Esophagus (tissue), 2 donors: Measurements from ENCODE around the gene DOK6. TPM values are rescaled to one million over a fixed set of nuclear protein-coding genes. Genes with fewer than 3 reads are reported as not detected.

ENCODE experiments used
- H3K27ac ChIP-seq, 2 donors: one replicate each; pipeline ENCODE4 v1.5.1; 2013; ENCODE audit warnings: low read depth in 2 of 2, mild to moderate bottlenecking in 2 of 2, inconsistent platforms in 1 of 2, low read length in 1 of 2, moderate library complexity in 1 of 2
- H3K27me3 ChIP-seq, 2 donors: one replicate each; pipeline ENCODE4 v1.6.1; 2013; ENCODE audit warnings: low read length in 2 of 2, control low read depth in 1 of 2, mild to moderate bottlenecking in 1 of 2; ENCODE audit not compliant: insufficient read depth in 2 of 2, control insufficient read depth in 1 of 2
- H3K36me3 ChIP-seq, 2 donors: one replicate each; pipeline ENCODE4 v1.6.1; 2013; ENCODE audit warnings: low read length in 1 of 2; ENCODE audit not compliant: control insufficient read depth in 2 of 2, insufficient read depth in 2 of 2
- H3K4me1 ChIP-seq, 2 donors: one replicate each; pipeline ENCODE4 v1.6.1; 2013; ENCODE audit warnings: low read length in 1 of 2; ENCODE audit not compliant: control insufficient read depth in 2 of 2, insufficient read depth in 2 of 2
- H3K4me3 ChIP-seq, 2 donors: one replicate each; pipeline ENCODE4 v1.5.1; 2013; ENCODE audit warnings: low read length in 2 of 2, mild to moderate bottlenecking in 2 of 2, low read depth in 1 of 2, moderate library complexity in 1 of 2
- H3K9me3 ChIP-seq, 2 donors: one replicate each; pipeline ENCODE4 v1.6.1; 2013; ENCODE audit warnings: mild to moderate bottlenecking in 2 of 2, low read depth in 1 of 2, low read length in 1 of 2, moderate library complexity in 1 of 2; ENCODE audit not compliant: control insufficient read depth in 2 of 2, insufficient read depth in 1 of 2
- WGBS, 2 donors: extraction: QIAGEN DNeasy Blood & Tissue Kit; methylation state at CpG; one replicate each; pipeline ENCODE4 v1.1.7; 2013; 5-methylcytosine and 5-hydroxymethylcytosine counted together
- polyA plus RNA-seq, 2 donors: library from polyadenylated mRNA; stranded (reverse); fragments of 200-250 nt; gene quantifications; one replicate each; pipeline ENCODE4 v1.2.3, GENCODE V29; 2013
- donor health status: healthy with polysubstance abuse.
- donor health status: Bipolar disorder and iron deficiency.

The DOK6 gene
- polyA plus RNA-seq, 2 donors, result 0.07 to 0.10 TPM

GRCh38 chr18:69411199-69411598 lies 10.5 kb downstream of the DOK6 start:
- no peaks in the 10 kb centered on the region for H3K9me3 ChIP-seq
- no peaks in the 10 kb centered on the region for H3K36me3 ChIP-seq
- H3K4me3 ChIP-seq, result no peak overlapping the region
- H3K4me1 ChIP-seq, result no peaks in the 10 kb centered on the region
- no peak overlapping the region for H3K27ac ChIP-seq
- H3K27me3 ChIP-seq, result no peaks in the 10 kb centered on the region

- WGBS, 2 donors, result 94 to 98% methylated on average over 1 of the region's 1 CpG
- H3K27ac ChIP-seq, result no peak overlapping the region
- H3K27me3 ChIP-seq, result no peaks in the 10 kb centered on the region
- H3K4me1 ChIP-seq, result no peaks in the 10 kb centered on the region
- no peaks in the 10 kb centered on the region for H3K9me3 ChIP-seq
- H3K36me3 ChIP-seq, result no peaks in the 10 kb centered on the region
- no peak overlapping the region for H3K4me3 ChIP-seq
Observed at GRCh38 chr18:69414184-69414583, 13.5 kb downstream of the DOK6 start.

- Histone ChIP-seq H3K36me3 (no peaks in the 10 kb centered on the region), H3K9me3 (no peaks in the 10 kb centered on the region), H3K27ac (no peak overlapping the region), H3K4me1 (no peaks in the 10 kb centered on the region), H3K27me3 (no peaks in the 10 kb centered on the region), H3K4me3 (no peak overlapping the region)
Observed at GRCh38 chr18:69432847-69433246, 32.2 kb downstream of the DOK6 start.

GRCh38 chr18:69435000-69435399 lies 34.3 kb downstream of the DOK6 start:
- Histone ChIP-seq H3K9me3 (peaks cover 0 to 2% of the 10 kb centered on the region in 2 donors), H3K27ac (no peak overlapping the region), H3K4me3 (no peak overlapping the region), H3K4me1 (no peaks in the 10 kb centered on the region), H3K36me3 (no peaks in the 10 kb centered on the region), H3K27me3 (no peaks in the 10 kb centered on the region)
- WGBS, 2 donors, result 71 to 89% methylated on average over 2 of the region's 2 CpGs

- Histone ChIP-seq H3K27ac (no peak overlapping the region), H3K4me1 (no peaks in the 10 kb centered on the region), H3K27me3 (no peaks in the 10 kb centered on the region), H3K4me3 (no peak overlapping the region), H3K36me3 (no peaks in the 10 kb centered on the region), H3K9me3 (no peaks in the 10 kb centered on the region)
- 79 to 84% methylated on average over 4 of the region's 4 CpGs for WGBS, 2 donors
Observed at GRCh38 chr18:69444221-69444620, 43.5 kb downstream of the DOK6 start.

GRCh38 chr18:69447886-69448285 lies 47.2 kb downstream of the DOK6 start:
- no peaks in the 10 kb centered on the region for H3K27me3 ChIP-seq
- no peak overlapping the region for H3K4me3 ChIP-seq
- no peaks in the 10 kb centered on the region for H3K36me3 ChIP-seq
- no peak overlapping the region for H3K27ac ChIP-seq
- H3K9me3 ChIP-seq, result no peaks in the 10 kb centered on the region
- WGBS, 2 donors, result 98 to 100% methylated on average over 1 of the region's 1 CpG
- H3K4me1 ChIP-seq, result no peaks in the 10 kb centered on the region

- Histone ChIP-seq H3K4me3 (no peak overlapping the region), H3K4me1 (no peaks in the 10 kb centered on the region), H3K9me3 (no peaks in the 10 kb centered on the region), H3K27me3 (no peaks in the 10 kb centered on the region), H3K27ac (no peak overlapping the region), H3K36me3 (no peaks in the 10 kb centered on the region)
- 44 to 51% methylated on average over 1 of the region's 1 CpG for WGBS, 2 donors
Observed at GRCh38 chr18:69455125-69455524, 54.4 kb downstream of the DOK6 start.

- Histone ChIP-seq H3K27me3 (no peaks in the 10 kb centered on the region), H3K27ac (no peak overlapping the region), H3K9me3 (peaks cover 4 to 10% of the 10 kb centered on the region in 2 donors), H3K4me1 (no peaks in the 10 kb centered on the region), H3K4me3 (no peak overlapping the region), H3K36me3 (no peaks in the 10 kb centered on the region)
- 82 to 86% methylated on average over 27 of the region's 27 CpGs for WGBS, 2 donors
Observed at GRCh38 chr18:69469444-69469919, 68.8 kb downstream of the DOK6 start.

GRCh38 chr18:69480460-69480859 lies 79.8 kb downstream of the DOK6 start:
- Histone ChIP-seq H3K4me1 (no peaks in the 10 kb centered on the region), H3K4me3 (no peak overlapping the region), H3K9me3 (peaks cover 0 to 4% of the 10 kb centered on the region in 2 donors), H3K36me3 (no peaks in the 10 kb centered on the region), H3K27me3 (no peaks in the 10 kb centered on the region), H3K27ac (no peak overlapping the region)
- WGBS, 2 donors, result 72 to 84% methylated on average over 5 of the region's 5 CpGs

- H3K4me1 ChIP-seq, result no peaks in the 10 kb centered on the region
- H3K9me3 ChIP-seq, result peaks cover 0 to 10% of the 10 kb centered on the region in 2 donors
- no peak overlapping the region for H3K27ac ChIP-seq
- H3K36me3 ChIP-seq, result no peaks in the 10 kb centered on the region
- 71 to 75% methylated on average over 5 of the region's 5 CpGs for whole genome bisulfite sequencing, 2 donors
- no peak overlapping the region for H3K4me3 ChIP-seq
- H3K27me3 ChIP-seq, result no peaks in the 10 kb centered on the region
Observed at GRCh38 chr18:69483574-69483973, 82.9 kb downstream of the DOK6 start.
